ENCODE results near the gene RAD51B. TPM values are rescaled to one million over a fixed set of nuclear protein-coding genes. Genes with fewer than 3 reads are reported as not detected.

Gene RAD51B
- total RNA-seq, 6 donors from 2014 or later: 10.6 to 63.9 (median 18.4) TPM

DNA sequence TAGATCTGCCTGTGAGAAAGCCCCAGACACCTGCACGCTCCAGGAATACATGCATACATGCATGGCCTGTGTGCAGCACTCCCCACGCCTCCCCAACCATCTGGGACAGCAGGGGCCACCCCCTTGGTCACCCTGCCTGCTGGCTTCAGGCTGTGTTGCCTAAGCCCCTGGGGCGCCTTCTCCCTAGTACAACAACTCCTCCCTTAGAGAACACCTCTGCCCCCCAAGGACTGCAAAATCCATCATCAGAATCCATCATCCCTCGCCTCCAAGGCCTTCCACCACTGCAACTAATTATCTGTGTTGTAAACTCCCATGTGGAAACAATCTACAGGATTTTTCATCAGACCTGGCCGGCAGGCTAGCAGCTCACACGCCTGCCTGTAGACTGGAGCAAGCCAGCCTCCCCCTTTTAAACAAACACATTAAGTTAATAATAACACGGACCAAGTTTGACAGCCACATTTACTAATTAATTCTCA lies 936.5 kb downstream of the RAD51B start:
- ATAC-seq (ENCODE audit: low FRiP score in 2 of 2): no peak

DNA sequence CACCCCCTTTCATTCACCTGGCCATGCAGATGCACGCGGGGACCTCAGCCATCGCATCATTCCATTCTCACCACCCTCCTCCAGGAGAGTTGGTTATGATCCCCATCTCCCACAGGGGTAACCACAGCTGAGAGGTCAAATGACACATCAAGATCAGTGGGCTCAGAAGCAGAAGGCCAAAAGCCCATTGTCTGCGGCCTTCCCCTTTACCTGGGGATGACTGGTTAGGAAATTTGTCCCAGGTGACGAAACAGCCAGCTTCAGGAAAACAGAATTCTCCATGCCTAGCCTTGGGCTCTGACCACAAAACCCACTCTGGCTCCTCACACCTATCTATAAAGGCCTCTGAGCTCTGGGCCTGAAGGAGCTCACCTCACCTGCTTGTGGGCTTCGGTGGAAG lies 937.2 kb downstream of the RAD51B start:
- Histone ChIP-seq H3K27ac (no peak overlapping the region), H3K36me3 (no peaks in the 10 kb centered on the region), H3K9me3 (no peaks in the 10 kb centered on the region), H3K4me1 (peaks cover 13 to 40% (median 24%) of the 10 kb centered on the region in 4 donors), H3K27me3 (no peaks in the 10 kb centered on the region), H3K4me3 (no peak overlapping the region)
- TF ChIP-seq POLR2A (IDR thresholded peaks at IDR 0.05) (no peak), EP300 (IDR thresholded peaks at IDR 0.05) (no peak), POLR2AphosphoS5 (IDR thresholded peaks at IDR 0.05) (no peak)
- TF ChIP-seq, protein P1, sequence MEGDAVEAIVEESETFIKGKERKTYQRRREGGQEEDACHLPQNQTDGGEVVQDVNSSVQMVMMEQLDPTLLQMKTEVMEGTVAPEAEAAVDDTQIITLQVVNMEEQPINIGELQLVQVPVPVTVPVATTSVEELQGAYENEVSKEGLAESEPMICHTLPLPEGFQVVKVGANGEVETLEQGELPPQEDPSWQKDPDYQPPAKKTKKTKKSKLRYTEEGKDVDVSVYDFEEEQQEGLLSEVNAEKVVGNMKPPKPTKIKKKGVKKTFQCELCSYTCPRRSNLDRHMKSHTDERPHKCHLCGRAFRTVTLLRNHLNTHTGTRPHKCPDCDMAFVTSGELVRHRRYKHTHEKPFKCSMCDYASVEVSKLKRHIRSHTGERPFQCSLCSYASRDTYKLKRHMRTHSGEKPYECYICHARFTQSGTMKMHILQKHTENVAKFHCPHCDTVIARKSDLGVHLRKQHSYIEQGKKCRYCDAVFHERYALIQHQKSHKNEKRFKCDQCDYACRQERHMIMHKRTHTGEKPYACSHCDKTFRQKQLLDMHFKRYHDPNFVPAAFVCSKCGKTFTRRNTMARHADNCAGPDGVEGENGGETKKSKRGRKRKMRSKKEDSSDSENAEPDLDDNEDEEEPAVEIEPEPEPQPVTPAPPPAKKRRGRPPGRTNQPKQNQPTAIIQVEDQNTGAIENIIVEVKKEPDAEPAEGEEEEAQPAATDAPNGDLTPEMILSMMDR (IDR thresholded peaks at IDR 0.05): no peak
- 89 to 95% methylated on average over 6 of the region's 6 CpGs for WGBS, 2 donors
- ATAC-seq (ENCODE audit: low FRiP score in 2 of 2) (no peak), DNase-seq (no peak)

More for the DNA sequence above, 936.5 kb downstream of the RAD51B start:
- H3K4me1 ChIP-seq: peaks cover 13 to 40% (median 24%) of the 10 kb centered on the region in 4 donors
- no peaks in the 10 kb centered on the region for H3K36me3 ChIP-seq
- no peaks in the 10 kb centered on the region for H3K9me3 ChIP-seq
- TF ChIP-seq EP300 (IDR thresholded peaks at IDR 0.05): no peak
- no peak for TF ChIP-seq POLR2AphosphoS5 (IDR thresholded peaks at IDR 0.05)
- no peak for TF ChIP-seq POLR2A (IDR thresholded peaks at IDR 0.05)
- TF ChIP-seq, protein P1 (IDR thresholded peaks at IDR 0.05): no peak
- H3K27ac ChIP-seq: no peak overlapping the region
- H3K27me3 ChIP-seq: no peaks in the 10 kb centered on the region
- 74 to 78% methylated on average over 6 to 7 of the region's 7 CpGs for WGBS, 2 donors
- no peak overlapping the region for H3K4me3 ChIP-seq
- no peak for DNase-seq

DNA sequence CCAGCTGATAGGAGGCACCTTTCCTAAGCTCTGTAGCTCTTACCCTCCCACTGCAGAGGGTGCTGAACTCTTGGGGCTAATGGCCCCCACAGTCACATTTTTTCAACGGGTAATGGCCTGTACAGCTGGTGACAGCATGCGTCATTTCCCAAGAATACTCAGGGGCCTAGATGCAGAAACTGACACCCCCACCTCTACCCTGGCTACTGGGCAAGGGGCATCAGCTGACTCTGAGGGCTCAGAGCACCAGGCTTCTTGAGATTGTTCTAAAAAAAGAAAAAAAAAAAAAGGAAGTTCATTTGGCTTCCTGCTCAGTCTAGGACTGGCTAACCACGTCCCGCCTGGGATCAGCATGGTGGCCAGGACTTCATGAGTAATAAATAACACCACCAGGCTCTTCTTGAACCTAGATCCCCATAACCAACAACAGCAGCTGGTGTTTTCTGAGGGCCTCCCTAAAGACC lies 938.1 kb downstream of the RAD51B start:
- no peaks in the 10 kb centered on the region for H3K9me3 ChIP-seq
- WGBS, 2 donors: 38 to 53% methylated on average over 4 of the region's 4 CpGs
- peaks cover 18 to 49% (median 29%) of the 10 kb centered on the region in 4 donors for H3K4me1 ChIP-seq
- TF ChIP-seq POLR2A (IDR thresholded peaks at IDR 0.05) (no peak), POLR2AphosphoS5 (IDR thresholded peaks at IDR 0.05) (no peak), EP300 (IDR thresholded peaks at IDR 0.05) (no peak)
- TF ChIP-seq, protein P1 (IDR thresholded peaks at IDR 0.05): no peak
- H3K36me3 ChIP-seq: no peaks in the 10 kb centered on the region
- H3K4me3 ChIP-seq: no peak overlapping the region
- H3K27me3 ChIP-seq: no peaks in the 10 kb centered on the region
- H3K27ac ChIP-seq: peak overlapping the region in 2 of 4 donors; percentile 28 to 30
- peak in 1 of 2 donors; percentile 77 for DNase-seq
- peak; percentile 63 to 84 for ATAC-seq (ENCODE audit: low FRiP score in 2 of 2)

DNA sequence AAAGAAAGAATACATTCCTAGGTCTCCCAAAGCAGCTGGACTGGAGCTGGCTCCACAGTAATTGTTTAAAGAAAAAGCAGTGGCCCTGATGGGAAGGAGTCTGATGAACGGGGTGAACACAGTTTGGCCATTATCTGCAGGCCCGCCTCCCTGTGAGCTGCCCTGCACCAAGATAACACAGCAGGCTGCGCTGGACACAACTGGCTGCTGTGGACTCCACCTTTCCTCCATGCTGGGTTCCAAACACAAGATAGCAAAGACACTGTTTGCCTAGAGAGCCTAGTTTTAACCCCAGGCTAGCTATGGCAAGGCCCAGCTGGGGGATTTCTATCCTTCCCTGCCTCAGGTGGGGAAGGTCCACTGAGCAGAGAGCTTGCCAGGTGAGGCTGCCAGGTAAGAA lies 938.7 kb downstream of the RAD51B start:
- no peak for TF ChIP-seq POLR2AphosphoS5 (IDR thresholded peaks at IDR 0.05)
- TF ChIP-seq, protein P1 (IDR thresholded peaks at IDR 0.05): no peak
- TF ChIP-seq EP300 (IDR thresholded peaks at IDR 0.05): no peak
- no peak for TF ChIP-seq POLR2A (IDR thresholded peaks at IDR 0.05)
- Histone ChIP-seq H3K27me3 (no peaks in the 10 kb centered on the region), H3K4me1 (peaks cover 25 to 56% (median 35%) of the 10 kb centered on the region in 4 donors), H3K27ac (peak overlapping the region in 1 of 4 donors; percentile 28), H3K4me3 (no peak overlapping the region), H3K36me3 (no peaks in the 10 kb centered on the region), H3K9me3 (no peaks in the 10 kb centered on the region)
- WGBS, 2 donors: 91 to 96% methylated on average over 3 of the region's 3 CpGs
- ATAC-seq (ENCODE audit: low FRiP score in 2 of 2) (no peak), DNase-seq (no peak)

DNA sequence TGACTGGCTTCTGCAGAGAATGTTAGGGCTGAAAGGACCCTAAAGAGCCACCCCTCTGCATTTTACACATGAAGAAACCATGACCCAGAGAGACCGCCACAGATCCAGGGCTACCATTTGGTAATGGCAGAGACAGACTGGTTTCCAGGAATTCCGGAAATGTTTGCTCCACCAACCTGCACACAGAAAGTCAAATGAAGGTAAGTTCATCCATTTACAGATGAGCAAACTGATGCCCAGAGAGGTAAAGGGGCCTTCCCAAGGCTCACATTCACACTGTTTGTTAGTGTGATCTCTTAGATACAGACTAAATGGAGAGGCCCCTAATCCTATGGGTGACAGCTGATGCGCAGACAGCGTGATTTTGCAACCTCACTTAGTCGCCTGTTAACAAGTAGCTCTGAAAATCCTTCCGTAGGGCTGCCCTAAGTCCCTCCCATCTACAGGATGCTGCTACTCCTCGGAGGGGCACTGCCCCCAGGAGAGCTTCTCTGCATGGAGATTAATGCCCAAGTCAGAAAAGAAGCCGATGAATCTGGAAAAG lies 939.5 kb downstream of the RAD51B start:
- peaks cover 29 to 63% (median 37%) of the 10 kb centered on the region in 4 donors for H3K4me1 ChIP-seq
- no peak for TF ChIP-seq POLR2A (IDR thresholded peaks at IDR 0.05)
- TF ChIP-seq POLR2AphosphoS5 (IDR thresholded peaks at IDR 0.05): no peak
- TF ChIP-seq EP300 (IDR thresholded peaks at IDR 0.05): no peak
- TF ChIP-seq, protein P1 (IDR thresholded peaks at IDR 0.05): no peak
- DNase-seq (no peak), ATAC-seq (ENCODE audit: low FRiP score in 2 of 2) (no peak)
- WGBS, 2 donors: 94 to 95% methylated on average over 8 of the region's 8 CpGs
- no peaks in the 10 kb centered on the region for H3K9me3 ChIP-seq
- no peaks in the 10 kb centered on the region for H3K36me3 ChIP-seq
- H3K4me3 ChIP-seq: no peak overlapping the region
- H3K27me3 ChIP-seq: no peaks in the 10 kb centered on the region
- H3K27ac ChIP-seq: no peak overlapping the region

Measured in upper lobe of left lung (tissue), 6 donors.